ENCODE results near the gene WDR27. TPM values are rescaled to one million over a fixed set of nuclear protein-coding genes. Genes with fewer than 3 reads are reported as not detected.

The WDR27 gene
- total and polyA plus RNA-seq, 12 donors: 6.0 to 66.7 (median 27.7) TPM

DNA sequence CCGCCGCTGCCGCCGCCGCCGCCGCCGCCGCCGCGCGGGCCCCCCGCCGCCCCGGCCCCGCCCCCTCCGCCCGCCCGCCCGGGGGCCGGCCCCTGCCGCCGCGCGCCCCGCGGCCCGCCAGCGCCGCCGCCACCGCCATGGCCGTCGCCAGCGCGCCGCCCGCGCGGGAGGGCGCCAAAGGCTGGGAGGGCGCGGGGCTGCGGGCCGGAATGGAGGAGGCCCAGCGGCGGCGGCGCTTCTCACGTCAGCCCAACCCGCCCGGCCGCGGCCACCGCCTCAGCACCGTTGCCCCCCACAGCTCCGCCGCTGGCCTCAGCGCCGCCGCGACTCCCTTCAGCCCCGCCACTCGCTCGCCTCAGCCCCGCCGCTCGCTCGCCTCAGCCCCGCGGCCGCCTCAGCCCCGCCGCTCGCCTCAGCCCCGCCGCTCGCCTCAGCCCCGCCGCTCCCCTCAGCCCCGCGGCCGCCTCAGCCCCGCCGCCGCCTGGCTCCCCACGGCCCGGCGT, 22.2 kb upstream of the WDR27 start:
- Histone ChIP-seq H3K4me1 (replicated peaks in 1 of 2) (peaks cover 10 to 45% of the 10 kb centered on the region in 2 donors), H3K27me3 (no peaks in the 10 kb centered on the region), H3K4me3 (peak overlapping the region in 1 of 4 donors; percentile 90), H3K9me3 (replicated peaks in 1 of 3) (no peaks in the 10 kb centered on the region), H3K27ac (peak overlapping the region in 4 of 5 donors; percentile 60 to 99 (median 95)), H3K36me3 (replicated peaks in 1 of 2) (no peaks in the 10 kb centered on the region)
- 1% methylated on average over 43 to 82 of the region's 89 CpGs; no CpG with 5 or more reads in 2 of the 4 donors for WGBS, 4 donors
- peak in 1 of 2 donors; percentile 31 for TF ChIP-seq POLR2A (IDR thresholded peaks at IDR 0.05)
- no peak for TF ChIP-seq CTCF (IDR thresholded peaks at IDR 0.05)
- intact Hi-C loops (cut with DNase I): no loop called here
- DNase-seq: peak in 5 of 7 donors; percentile 24 to 46 (median 30)

DNA sequence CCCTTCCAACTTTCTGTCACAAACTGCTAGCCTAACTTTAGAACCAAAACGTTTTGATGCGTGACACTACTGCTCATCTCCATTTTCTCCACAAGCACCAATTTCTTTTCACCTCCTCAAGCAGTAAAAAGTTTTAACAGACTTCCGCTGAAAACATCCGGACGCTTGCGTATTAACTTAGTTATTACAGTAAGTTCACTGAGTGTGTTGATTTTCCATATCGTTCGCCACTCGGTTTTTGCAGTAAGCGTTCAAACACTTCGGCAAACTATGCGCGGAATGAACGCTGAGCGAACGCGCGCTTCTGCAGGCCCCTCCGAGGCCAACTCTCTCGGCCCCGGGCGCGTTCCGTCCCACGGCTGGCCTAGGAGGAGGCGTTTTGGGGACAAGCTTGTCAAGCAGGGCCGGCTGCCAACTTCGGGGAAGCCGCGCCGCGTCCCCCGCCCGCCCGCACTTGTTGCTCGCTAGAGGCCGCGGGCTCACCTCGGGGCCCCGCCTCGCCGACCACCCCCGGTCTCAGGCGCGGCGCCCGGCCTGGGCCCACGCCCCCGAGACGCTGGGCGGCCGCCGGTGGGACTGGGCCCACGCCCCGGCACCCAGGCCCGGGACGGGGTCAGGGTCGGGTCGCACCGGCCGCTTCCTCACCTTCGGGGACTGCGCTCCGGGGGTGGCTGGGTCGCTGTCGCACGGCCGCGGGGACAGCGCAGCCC, 21.5 kb upstream of the WDR27 start:
- peak; percentile 81 to 91 (median 85) for DNase-seq
- Histone ChIP-seq H3K4me3 (peak overlapping the region; percentile 27 to 83 (median 40)), H3K9me3 (replicated peaks in 1 of 3) (no peaks in the 10 kb centered on the region), H3K36me3 (replicated peaks in 1 of 2) (no peaks in the 10 kb centered on the region), H3K27me3 (no peaks in the 10 kb centered on the region), H3K4me1 (replicated peaks in 1 of 2) (peaks cover 10 to 45% of the 10 kb centered on the region in 2 donors), H3K27ac (peak overlapping the region; percentile 83 to 99 (median 91))
- TF ChIP-seq CTCF (IDR thresholded peaks at IDR 0.05) (no peak), POLR2A (IDR thresholded peaks at IDR 0.05) (peak in 1 of 2 donors; percentile 67)
- intact Hi-C loops (cut with DNase I): no loop called here
- WGBS, 4 donors: 0 to 1% (median 0%) methylated on average over 16 to 70 of the region's 70 CpGs

- DNase-seq: peak; percentile 52 to 75 (median 65)
- no peaks in the 10 kb centered on the region for H3K9me3 ChIP-seq (replicated peaks in 1 of 3)
- no peak for TF ChIP-seq CTCF (IDR thresholded peaks at IDR 0.05)
- TF ChIP-seq POLR2A (IDR thresholded peaks at IDR 0.05): peak in 1 of 2 donors; percentile 48
- H3K4me3 ChIP-seq: peak overlapping the region; percentile 27 to 83 (median 40)
- WGBS, 4 donors: 2 to 4% (median 2%) methylated on average over 18 to 22 of the region's 22 CpGs
- H3K27me3 ChIP-seq: no peaks in the 10 kb centered on the region
- no peaks in the 10 kb centered on the region for H3K36me3 ChIP-seq (replicated peaks in 1 of 2)
- peaks cover 10 to 45% of the 10 kb centered on the region in 2 donors for H3K4me1 ChIP-seq (replicated peaks in 1 of 2)
- intact Hi-C loops (cut with DNase I): no loop called here
- peak overlapping the region; percentile 83 to 99 (median 91) for H3K27ac ChIP-seq
Measured at GRCh38 chr6:169722362-169723199, 20.8 kb upstream of the WDR27 start.
